ENCODE data around the gene ANKRD55.
"Not testable (repeated sequence)": the region's sequence is repeated elsewhere in the genome, so short reads cannot be mapped to it uniquely, and the experiment has no call there.

Gene ANKRD55

GRCh38 chr5:56144211-56144610 is 88.9 kb downstream of the ANKRD55 start:
- no peak for DNase-seq (ENCODE audit: low read depth)

GRCh38 chr5:56143373-56143714 is 89.8 kb downstream of the ANKRD55 start:
- DNase-seq (ENCODE audit: low read depth) = no peak

GRCh38 chr5:56142614-56143372 is 90.3 kb downstream of the ANKRD55 start:
- no peak for DNase-seq (ENCODE audit: low read depth)

- no peak for DNase-seq (ENCODE audit: low read depth)
Measured at GRCh38 chr5:56142233-56142613, 90.9 kb downstream of the ANKRD55 start.

GRCh38 chr5:56140073-56140472 is 93.1 kb downstream of the ANKRD55 start:
- no peak for DNase-seq (ENCODE audit: low read depth)

- no peak for DNase-seq (ENCODE audit: low read depth)
Measured at GRCh38 chr5:56130664-56131063, 102.5 kb downstream of the ANKRD55 start.

GRCh38 chr5:56129288-56129687 is 103.8 kb downstream of the ANKRD55 start:
- DNase-seq (ENCODE audit: low read depth) = no peak

- no peak for DNase-seq (ENCODE audit: low read depth)
Measured at GRCh38 chr5:56128113-56128512, 105.0 kb downstream of the ANKRD55 start.

- DNase-seq (ENCODE audit: low read depth) = no peak
Measured at GRCh38 chr5:56126487-56127179, 106.5 kb downstream of the ANKRD55 start.

GRCh38 chr5:56123531-56124243 is 109.4 kb downstream of the ANKRD55 start:
- no peak for DNase-seq (ENCODE audit: low read depth)

GRCh38 chr5:56122360-56122985 is 110.7 kb downstream of the ANKRD55 start:
- DNase-seq (ENCODE audit: low read depth) = not testable (repeated sequence)

- no peak for DNase-seq (ENCODE audit: low read depth)
Measured at GRCh38 chr5:56119050-56119449, 114.1 kb downstream of the ANKRD55 start.

GRCh38 chr5:56116599-56117141 is 116.5 kb downstream of the ANKRD55 start:
- DNase-seq (ENCODE audit: low read depth) = no peak

- no peak for DNase-seq (ENCODE audit: low read depth)
Measured at GRCh38 chr5:56115589-56115988, 117.5 kb downstream of the ANKRD55 start.

GRCh38 chr5:56112526-56113121 is 120.5 kb downstream of the ANKRD55 start:
- no peak for DNase-seq (ENCODE audit: low read depth)

GRCh38 chr5:56111404-56111781 is 121.7 kb downstream of the ANKRD55 start:
- no peak for DNase-seq (ENCODE audit: low read depth)

GRCh38 chr5:56110646-56111403 is 122.3 kb downstream of the ANKRD55 start:
- DNase-seq (ENCODE audit: low read depth) = no peak

GRCh38 chr5:56108246-56108645 is 124.9 kb downstream of the ANKRD55 start:
- DNase-seq (ENCODE audit: low read depth) = no peak

GRCh38 chr5:56106837-56107236 is 126.3 kb downstream of the ANKRD55 start:
- no peak for DNase-seq (ENCODE audit: low read depth)

- no peak for DNase-seq (ENCODE audit: low read depth)
Measured at GRCh38 chr5:56105511-56106291, 127.4 kb downstream of the ANKRD55 start.
